Measurements from ENCODE around the gene CDK3. TPM values are rescaled to one million over a fixed set of nuclear protein-coding genes. Genes with fewer than 3 reads are reported as not detected.

The CDK3 gene
- polyA plus RNA-seq, 2 of the 4 experiments (the other 2 are of a cell fraction): 5.1 to 5.5 TPM

- DNase-seq (ENCODE audit: low read depth in 1 of 2, low spot score in 1 of 2): peak; percentile 93 to 99
- WGBS (ENCODE audit: missing lambda C conversion rate): 1% methylated on average over 42 of the region's 72 CpGs
- peak within 1 kb of the TSS; percentile 82 for H3K4me2 ChIP-seq
- H3K4me1 ChIP-seq: peaks cover 43% of the 10 kb centered on the region
- peak; percentile 95 to 97 for ATAC-seq
- peak within 1 kb of the TSS; percentile 90 to 93 for H3K27ac ChIP-seq
- ChIA-PET POLR2A (interaction anchor here (0.5 to 1.3 kb wide), 13 partner anchors 9 to 286 kb away, joined by 3 to 13 read pairs (median 4); partner anchors contain the start of genes FBF1, MRPL38, TRIM65 and UBALD2), CTCF (interaction anchor here (0.6 to 1.9 kb wide), 10 partner anchors 10 to 75 kb away, joined by 3 to 10 read pairs (median 4); partner anchors contain the start of genes CDK3, FBF1 and MRPL38)
- peak; percentile 32 for FAIRE-seq
- TF ChIP-seq PBX3 (IDR thresholded peaks at IDR 0.05) (peak; percentile 93), BHLHE40 (IDR thresholded peaks at IDR 0.05; ENCODE audit: low read depth, low read length) (peak; percentile 88), USF2 (IDR thresholded peaks at IDR 0.05) (peak; percentile 98), ESRRA (IDR thresholded peaks at IDR 0.05; ENCODE audit: borderline replicate concordance, low read length) (no peak), MAZ (IDR thresholded peaks at IDR 0.05; ENCODE audit: borderline replicate concordance, low read depth, low read length) (peak; percentile 84; the same call in 1 of the 2 replicates), SMC3 (IDR thresholded peaks at IDR 0.05) (0 out of 3 replicates have a peak, but pooled peaks have one; percentile 20), HOXB5 (CRISPR knock-in tag; IDR thresholded peaks at IDR 0.05) (no peak; the same call in 1 of the 2 replicates), PHF8 (IDR thresholded peaks at IDR 0.05; ENCODE audit: borderline replicate concordance, low read depth) (peak; percentile 75), RFX5 (IDR thresholded peaks at IDR 0.05) (0 out of 2 replicates have a peak, but pooled peaks have one; percentile 21), TFCP2L1 (CRISPR knock-in tag; IDR thresholded peaks at IDR 0.05) (no peak; the same call in 1 of the 2 replicates), MAX (IDR thresholded peaks at IDR 0.05) (peak; percentile 90), POLR2A (IDR thresholded peaks at IDR 0.05; ENCODE audit: low read length) (peak; percentile 92), MYC (IDR thresholded peaks at IDR 0.05; ENCODE audit: borderline replicate concordance, low read length) (peak; percentile 47; the same call in 1 of the 2 replicates), CTCF (IDR thresholded peaks at IDR 0.05) (peak; percentile 21; the same call in 2 of the 3 replicates), CEBPB (IDR thresholded peaks at IDR 0.05) (peak in 1 of 2 experiments; percentile 25; a peak in 2 of 4 replicates), EHF (CRISPR knock-in tag; IDR thresholded peaks at IDR 0.05) (peak; percentile 77; the same call in 1 of the 2 replicates), FOXS1 (CRISPR knock-in tag; IDR thresholded peaks at IDR 0.05) (no peak), JUN (IDR thresholded peaks at IDR 0.05) (peak; percentile 27 to 97; a peak in 3 of 5 replicates), BCL3 (IDR thresholded peaks at IDR 0.05) (peak; percentile 41), E2F6 (IDR thresholded peaks at IDR 0.05; ENCODE audit: borderline replicate concordance, low read depth) (peak; percentile 62; the same call in 1 of the 2 replicates)
- H3K4me3 ChIP-seq: peak within 1 kb of the TSS; percentile 84
- H3K9me3 ChIP-seq: no peaks in the 10 kb centered on the region
These were observed 21.5 kb upstream of the CDK3 start, which contains the start of the genes ACOX1 and TEN1 for GRCh38 chr17:75978938-75979704. Gene ACOX1 (minus strand): TSS chr17:75979166. CDS start chr17:75979073, 93 bp downstream. Gene TEN1 (plus strand): TSS chr17:75979240. CDS start chr17:75986193, 6,953 bp downstream.

Measured in A549 (cell line).